Posterior vena cava (tissue), 2 donors: ENCODE measurements around the gene NME3. TPM values are rescaled to one million over a fixed set of nuclear protein-coding genes. Genes with fewer than 3 reads are reported as not detected.

Experiments used
- microRNA-seq, 2 donors: library from miRNA; unstranded; fragments of <30 nt; microRNA quantifications; one replicate each; pipeline ENCODE4 v1.2.0, GENCODE V29; 2020 to 2021; ENCODE audit warnings: borderline microRNAs expressed in 2 of 2
- total RNA-seq, 2 donors: library from RNA; stranded (reverse); fragmentation: NEBNext Ultra II Directional; extraction: Animal tissue kit (Norgen Biotek cat#: 25700); gene quantifications; one replicate each; pipeline ENCODE4 v1.2.1, GENCODE V29; 2021
- donor health status: DM: yes; HTN: yes; CAD: no.
- donor health status: DM: yes; HTN: yes; CAD: no.

NME3 gene
- total RNA-seq, 2 donors from 2014 or later, result 31.6 to 47.0 TPM

Small RNA genes lying within 50 kb of the gene (microRNA-seq; reads per million reads assigned to microRNA genes)
- 0.97 to 1.3 reads per million in 2 donors for gene MIR3177

Other genes starting within 250 kb of the NME3 start
- gene TMEM204, start 237.9 kb downstream of the NME3 start, total RNA-seq, result 10 to 100 TPM; 23.7 to 36.5 TPM
- gene IFT140, start 159.5 kb downstream of the NME3 start, total RNA-seq, result 10 to 100 TPM; 13.1 to 14.9 TPM
- 10 to 100 TPM; 12.1 to 12.4 TPM for gene CRAMP1, start 159.2 kb downstream of the NME3 start, total RNA-seq
- 10 to 100 TPM; 23.3 to 31.1 TPM for gene JPT2, start 93.3 kb downstream of the NME3 start, total RNA-seq
- 10 to 100 TPM; 37.1 to 42.3 TPM for gene MAPK8IP3, start 65.3 kb downstream of the NME3 start, total RNA-seq
- gene EME2, start 1.3 kb upstream of the NME3 start, total RNA-seq, result 10 to 100 TPM; 10.2 to 12.0 TPM
- gene MRPS34, start 1.6 kb upstream of the NME3 start, total RNA-seq, result 10 to 100 TPM; 37.3 to 45.8 TPM
- 10 to 100 TPM; 21.7 to 26.7 TPM for gene SPSB3, start 11.0 kb upstream of the NME3 start, total RNA-seq
- gene NUBP2, start 11.4 kb upstream of the NME3 start, total RNA-seq, result 10 to 100 TPM; 30.4 to 30.9 TPM
- gene IGFALS, start 22.2 kb upstream of the NME3 start, total RNA-seq, result under 1 TPM in 1 of 2 donors, not detected in 1; 0.10 TPM
- 10 to 100 TPM; 36.1 to 48.2 TPM for gene HAGH, start 55.3 kb upstream of the NME3 start, total RNA-seq
- gene FAHD1, start 55.7 kb upstream of the NME3 start, total RNA-seq, result 10 to 100 TPM; 14.0 to 17.3 TPM
- not detected for gene MEIOB, start 100.6 kb upstream of the NME3 start, total RNA-seq
- not detected for gene HS3ST6, start 146.9 kb upstream of the NME3 start, total RNA-seq
- gene MSRB1, start 171.7 kb upstream of the NME3 start, total RNA-seq, result 10 to 100 TPM; 61.4 to 70.0 TPM
- gene RPL3L, start 183.1 kb upstream of the NME3 start, total RNA-seq, result not detected
- 100 to 1,000 TPM; 112 to 116 TPM for gene NDUFB10, start 188.0 kb upstream of the NME3 start, total RNA-seq
- 1,000 to 10,000 TPM; 1,131 to 1,263 TPM for gene RPS2, start 193.3 kb upstream of the NME3 start, total RNA-seq
- gene RNF151, start 195.3 kb upstream of the NME3 start, total RNA-seq, result not detected
- 10 to 100 TPM; 17.6 to 20.1 TPM for gene TBL3, start 200.5 kb upstream of the NME3 start, total RNA-seq
- gene NOXO1, start 209.9 kb upstream of the NME3 start, total RNA-seq, result not detected
- gene GFER, start 212.7 kb upstream of the NME3 start, total RNA-seq, result 10 to 100 TPM; 15.1 to 16.2 TPM
- under 1 TPM; 0.33 to 0.83 TPM for gene SYNGR3, start 218.4 kb upstream of the NME3 start, total RNA-seq
- 10 to 100 TPM; 29.4 to 38.7 TPM for gene ZNF598, start 238.3 kb upstream of the NME3 start, total RNA-seq
- gene NPW, start 248.2 kb upstream of the NME3 start, total RNA-seq, result not detected